K562 (cell line): Measurements from ENCODE around the gene UIMC1. TPM values are rescaled to one million over a fixed set of nuclear protein-coding genes. Genes with fewer than 3 reads are reported as not detected.

Experiments
- ATAC-seq: fragments of 200-7000 bp; cut with Tn5 transposase; 3 replicates; pipeline ENCODE4 v1.9.1; 2020; ENCODE audit warnings: moderate library complexity
- BruUV-seq: library from RNA; stranded (reverse); fragments of 400-500 nt; replicated peaks from 2 replicates; lab custom pipeline; 2021; lab: Mats Ljungman, UMichigan
- CTCF ChIA-PET: fragments of 300-600 bp; formaldehyde crosslinking; extraction: SDS; loops from one replicate; lab custom pipeline; 2021; ENCODE audit warnings: low intra/inter-chr PET ratio; lab: Yijun Ruan, JAX
- POLR2A ChIA-PET: fragments of 300-600, 350-650 bp; sonication (Branson Sonifier 250); formaldehyde crosslinking; extraction: SDS; loops from one replicate; lab custom pipeline; 2021; ENCODE audit warnings: antibody characterized with exemption, inconsistent platforms; lab: Yijun Ruan, JAX
- DNase-seq, 4 experiments: peaks; one replicate each; pipeline versions ENCODE4 v3.0.0 to v3.0.0-alpha.2; 2011 to 2018; ENCODE audit warnings: low spot score in 3 of 4, mixed read lengths in 3 of 4; ENCODE audit errors: extremely low read depth in 1 of 4
- FAIRE-seq: peaks from 2 replicates; lab custom pipeline; 2011; peaks lifted over from hg19 to GRCh38; lab: Jason Lieb, UNC
- H2AFZ ChIP-seq: 2 replicates; pipeline ENCODE4 v1.6.0; 2011; ENCODE audit warnings: low read depth, low read length, control low read depth, inconsistent platforms
- H3K27ac ChIP-seq: fragments of 200-600 bp; 3 replicates; pipeline ENCODE4 v1.8.0; 2011; ENCODE audit warnings: low read depth, mild to moderate bottlenecking, control low read depth, inconsistent platforms, low read length, moderate library complexity, mixed read lengths; ENCODE audit errors: extremely low read depth
- H3K27me3 ChIP-seq, 2 experiments: fragments of 300-600 bp in 1 of 2; 2 replicates in 1 of 2; 3 replicates in 1 of 2; pipeline versions ENCODE4 v1.6.0 to v1.8.0; 2011; ENCODE audit warnings: inconsistent platforms in 2 of 2, low read length in 2 of 2, mild to moderate bottlenecking in 1 of 2, mixed read lengths in 1 of 2, moderate library complexity in 1 of 2; ENCODE audit not compliant: control insufficient read depth in 2 of 2, insufficient read depth in 2 of 2
- H3K36me3 ChIP-seq: fragments of 300-600 bp; 3 replicates; pipeline ENCODE4 v1.8.0; 2011; ENCODE audit warnings: mild to moderate bottlenecking, low read length, inconsistent platforms; ENCODE audit not compliant: control insufficient read depth, insufficient read depth
- H3K4me1 ChIP-seq, 2 experiments: fragments of 200-600 bp in 1 of 2; replicated peaks in 1 of 2; 2 replicates in 1 of 2; 3 replicates in 1 of 2; pipeline versions ENCODE4 v1.5.1 to v1.8.0; 2011; ENCODE audit warnings: inconsistent platforms in 2 of 2, low read length in 2 of 2, mild to moderate bottlenecking in 1 of 2, mixed read lengths in 1 of 2, moderate library complexity in 1 of 2; ENCODE audit not compliant: control insufficient read depth in 2 of 2, insufficient read depth in 2 of 2
- H3K4me2 ChIP-seq: 2 replicates; pipeline ENCODE4 v1.6.1; 2011; ENCODE audit warnings: low read length, control low read depth, inconsistent platforms, mixed read lengths; ENCODE audit not compliant: insufficient read depth
- H3K4me3 ChIP-seq: fragments of 200-600 bp; sonication (generic), shearing (Covaris generic); 2 replicates; pipeline ENCODE4 v1.5.1; 2016; ENCODE audit warnings: control low read depth, inconsistent platforms
- H3K79me2 ChIP-seq: fragments of 200-600 bp; 3 replicates; pipeline ENCODE4 v1.8.0; 2011; ENCODE audit warnings: low read length, inconsistent platforms; ENCODE audit not compliant: control insufficient read depth, insufficient read depth
- H3K9ac ChIP-seq, 2 experiments: 2 replicates each; pipeline versions ENCODE4 v1.6.0 to v1.6.1; 2011; ENCODE audit warnings: low read depth in 2 of 2, low read length in 2 of 2, control low read depth in 1 of 2, inconsistent platforms in 1 of 2, mild to moderate bottlenecking in 1 of 2, mixed read lengths in 1 of 2; ENCODE audit not compliant: insufficient read depth in 1 of 2
- H3K9me1 ChIP-seq: one replicate; pipeline ENCODE4 v1.6.0; 2011; ENCODE audit warnings: inconsistent platforms, mild to moderate bottlenecking, low read length, moderate library complexity; ENCODE audit not compliant: control insufficient read depth, insufficient read depth
- H3K9me3 ChIP-seq: replicated peaks from 2 replicates; pipeline ENCODE4 v1.5.1; 2011; ENCODE audit warnings: low read depth, low read length, inconsistent platforms; ENCODE audit not compliant: control insufficient read depth, insufficient read depth
- H4K20me1 ChIP-seq: replicated peaks from 2 replicates; pipeline ENCODE4 v1.6.1; 2011; ENCODE audit warnings: low read length, inconsistent platforms, mixed read lengths; ENCODE audit not compliant: control insufficient read depth, insufficient read depth
- CEBPB ChIP-seq: fragments of 450-650 bp; IDR thresholded peaks from 2 replicates; pipeline ENCODE4 v1.6.1; 2016; ENCODE audit warnings: missing genetic modification characterization, missing compliant biosample characterization
- E4F1 ChIP-seq: fragments of 250-450 bp; sonication (Bioruptor Pico); IDR thresholded peaks from 2 replicates; pipeline ENCODE4 v1.5.0; 2021; ENCODE audit warnings: mild to moderate bottlenecking, borderline replicate concordance
- HDAC3 ChIP-seq: fragments of 450-650 bp; IDR thresholded peaks from 2 replicates; pipeline ENCODE4 v1.6.1; 2018; ENCODE audit warnings: borderline replicate concordance, mild to moderate bottlenecking, moderate library complexity; ENCODE audit not compliant: partially characterized antibody
- HMBOX1 ChIP-seq: sonication (generic); IDR thresholded peaks from 2 replicates; pipeline ENCODE4 v1.6.1; 2016
- HNRNPL ChIP-seq: fragments of 200-400 bp; formaldehyde crosslinking; IDR thresholded peaks from 2 replicates; pipeline ENCODE4 v1.6.1; 2017; ENCODE audit warnings: low read depth, mild to moderate bottlenecking, low read length
- NCOA1 ChIP-seq: fragments of 450-650 bp; IDR thresholded peaks from 2 replicates; pipeline ENCODE4 v1.6.1; 2016; ENCODE audit warnings: low read depth
- ZNF324 ChIP-seq: fragments of 250-450 bp; sonication (Bioruptor Pico); IDR thresholded peaks from 2 replicates; pipeline ENCODE4 v1.4.0; 2020; ENCODE audit warnings: mild to moderate bottlenecking
- WGBS: fragments of 100-300 bp; shearing (Covaris generic); methylation state at CpG from one replicate; pipeline ENCODE4 v1.1.6; 2016; ENCODE audit warnings: low coverage, mixed read lengths; ENCODE audit not compliant: insufficient coverage; ENCODE audit errors: missing lambda C conversion rate; 5-methylcytosine and 5-hydroxymethylcytosine counted together
- in situ Hi-C: fragments of 300-500 bp; cut with MboI; formaldehyde crosslinking; loops from 4 replicates; pipeline ENCODE4 v1.15.0; 2018; ENCODE audit warnings: inconsistent platforms, mixed read lengths
- intact Hi-C: fragments of 100-400 bp; cut with micrococcal nuclease; formaldehyde crosslinking; loops from 2 replicates; pipeline ENCODE4 v1.14.2; 2022
- polyA plus RNA-seq, 8 experiments: library from polyadenylated mRNA; depleted of rRNA in 4 of 8; stranded (reverse) in 5 of 8; unstranded in 3 of 8; fragments of >200 nt; fragmentation: Nextera tagmentation in 2 of 8; fragmentation: Illumina TruSeq in 1 of 8; extraction: Ambion mirVana in 2 of 8; extraction: Trizol in 1 of 8; gene quantifications; 2 replicates each; pipeline versions ENCODE4 v1.2.1 to v1.2.3, GENCODE V29; 2011 to 2014; ENCODE audit warnings: inconsistent platforms in 1 of 8, missing spikeins in 1 of 8
- total RNA-seq, 7 experiments: library from RNA; depleted of rRNA in 6 of 7; stranded (reverse); fragments of >200 nt in 6 of 7; fragmentation: Illumina TruSeq in 2 of 7; extraction: Trizol in 2 of 7; gene quantifications; 2 replicates each; pipeline versions ENCODE4 v1.2.1 to v1.2.3, GENCODE V29; 2011 to 2021; ENCODE audit warnings: low replicate concordance in 1 of 7
- TF ChIP-seq, protein P1 (sequence below), 2 experiments: fragments of 450-650 bp; conservative IDR thresholded peaks; 2 replicates each; pipeline ENCODE4 v1.6.1; 2017; ENCODE audit warnings: mild to moderate bottlenecking in 2 of 2, moderate library complexity in 2 of 2
- TF ChIP-seq, protein P2 (sequence below): fragments of 450-650 bp; conservative IDR thresholded peaks from 2 replicates; pipeline ENCODE4 v1.6.1; 2016; ENCODE audit warnings: missing genetic modification characterization, low read depth, mild to moderate bottlenecking, control low read depth, missing compliant biosample characterization

The UIMC1 gene
- total and polyA plus RNA-seq, 9 of the 15 experiments (the other 6 are each of a cell fraction or from before 2014, with no cell fraction given), result 14.9 to 51.7 (median 36.8) TPM

DNA sequence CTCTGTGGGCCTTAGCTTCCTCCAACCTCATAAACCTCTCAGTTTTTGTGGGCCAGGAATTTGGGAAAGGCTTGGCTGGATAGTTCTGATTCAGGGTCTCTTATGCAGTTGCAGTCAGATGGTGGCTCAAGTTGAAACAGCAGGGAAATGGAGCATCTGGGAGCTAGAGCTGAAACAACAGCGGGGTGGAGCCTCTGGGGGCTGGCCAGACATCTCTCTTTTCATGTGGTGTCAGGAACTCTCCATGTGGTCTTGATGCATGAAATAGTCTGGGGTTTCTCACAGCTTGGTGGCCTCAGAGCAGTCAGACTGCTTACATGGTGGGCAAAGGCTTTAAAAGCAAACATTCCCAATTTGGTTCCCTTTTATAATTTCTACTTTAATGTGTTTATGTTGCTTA is 29.4 kb upstream of the UIMC1 start:
- Histone ChIP-seq H3K36me3 (peaks cover 41% of the 10 kb centered on the region), H3K9me3 (no peaks in the 10 kb centered on the region), H3K9me1 (no peaks in the 10 kb centered on the region), H3K79me2 (peaks cover 55% of the 10 kb centered on the region), H3K27ac (no peak overlapping the region), H3K4me2 (no peak overlapping the region), H3K4me3 (no peak overlapping the region), H3K27me3 (no peaks in the 10 kb centered on the region), H3K9ac (no peak overlapping the region), H2AFZ (no peak overlapping the region), H4K20me1 (no peaks in the 10 kb centered on the region; the same call in 1 of the 2 replicates), H3K4me1 (peaks cover 0 to 2% of the 10 kb centered on the region in 2 experiments; a peak in 1 of 5 replicates)
- FAIRE-seq (no peak), ATAC-seq (peak; percentile 60; the same call in 2 of the 3 replicates), DNase-seq (no peak)
- no TSS peak for BruUV-seq
- CTCF ChIA-PET, result no interaction called here
- TF ChIP-seq HMBOX1 (no peak), NCOA1 (no peak), HDAC3 (no peak), ZNF324 (CRISPR knock-in tag) (no peak), CEBPB (tag) (no peak), HNRNPL (no peak), E4F1 (CRISPR knock-in tag) (no peak)
- TF ChIP-seq, protein P1, sequence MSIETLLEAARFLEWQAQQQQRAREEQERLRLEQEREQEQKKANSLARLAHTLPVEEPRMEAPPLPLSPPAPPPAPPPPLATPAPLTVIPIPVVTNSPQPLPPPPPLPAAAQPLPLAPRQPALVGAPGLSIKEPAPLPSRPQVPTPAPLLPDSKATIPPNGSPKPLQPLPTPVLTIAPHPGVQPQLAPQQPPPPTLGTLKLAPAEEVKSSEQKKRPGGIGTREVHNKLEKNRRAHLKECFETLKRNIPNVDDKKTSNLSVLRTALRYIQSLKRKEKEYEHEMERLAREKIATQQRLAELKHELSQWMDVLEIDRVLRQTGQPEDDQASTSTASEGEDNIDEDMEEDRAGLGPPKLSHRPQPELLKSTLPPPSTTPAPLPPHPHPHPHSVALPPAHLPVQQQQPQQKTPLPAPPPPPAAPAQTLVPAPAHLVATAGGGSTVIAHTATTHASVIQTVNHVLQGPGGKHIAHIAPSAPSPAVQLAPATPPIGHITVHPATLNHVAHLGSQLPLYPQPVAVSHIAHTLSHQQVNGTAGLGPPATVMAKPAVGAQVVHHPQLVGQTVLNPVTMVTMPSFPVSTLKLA (conservative IDR thresholded peaks at IDR 0.05), result no peak
- TF ChIP-seq, protein P2, sequence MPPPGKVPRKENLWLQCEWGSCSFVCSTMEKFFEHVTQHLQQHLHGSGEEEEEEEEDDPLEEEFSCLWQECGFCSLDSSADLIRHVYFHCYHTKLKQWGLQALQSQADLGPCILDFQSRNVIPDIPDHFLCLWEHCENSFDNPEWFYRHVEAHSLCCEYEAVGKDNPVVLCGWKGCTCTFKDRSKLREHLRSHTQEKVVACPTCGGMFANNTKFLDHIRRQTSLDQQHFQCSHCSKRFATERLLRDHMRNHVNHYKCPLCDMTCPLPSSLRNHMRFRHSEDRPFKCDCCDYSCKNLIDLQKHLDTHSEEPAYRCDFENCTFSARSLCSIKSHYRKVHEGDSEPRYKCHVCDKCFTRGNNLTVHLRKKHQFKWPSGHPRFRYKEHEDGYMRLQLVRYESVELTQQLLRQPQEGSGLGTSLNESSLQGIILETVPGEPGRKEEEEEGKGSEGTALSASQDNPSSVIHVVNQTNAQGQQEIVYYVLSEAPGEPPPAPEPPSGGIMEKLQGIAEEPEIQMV (tag), result no peak
- 70% methylated on average over 1 of the region's 1 CpG for WGBS
- intact Hi-C loops, result no loop called here
- in situ Hi-C loops, result no loop called here
- POLR2A ChIA-PET, result interaction anchor here (0.5 to 1.3 kb wide), 3 partner anchors 10 to 196 kb away, joined by 3 read pairs; no protein-coding TSS in a partner anchor
